NK-92 treated with Interleukin-12 subunit alpha and Interleukin-12 subunit beta, amount 100 ng/mL, for 24 hours (cell line): ENCODE measurements around the gene SMNDC1.
"Not testable (repeated sequence)": the region's sequence is repeated elsewhere in the genome, so short reads cannot be mapped to it uniquely, and the experiment has no call there.

Source experiments
- DNase-seq: peaks from one replicate; lab custom pipeline; 2025; lab: John Stamatoyannopoulos, UW

Gene SMNDC1

GRCh38 chr10:110251392-110251791 lies 53.3 kb downstream of the SMNDC1 start:
- DNase-seq: not testable (repeated sequence)

GRCh38 chr10:110249489-110249888 lies 55.2 kb downstream of the SMNDC1 start:
- DNase-seq: not testable (repeated sequence)

GRCh38 chr10:110247833-110248232 lies 56.9 kb downstream of the SMNDC1 start:
- DNase-seq: not testable (repeated sequence)

GRCh38 chr10:110244550-110244949 lies 60.2 kb downstream of the SMNDC1 start:
- no peak for DNase-seq

- DNase-seq: no peak
Measured at GRCh38 chr10:110242511-110242910, 62.2 kb downstream of the SMNDC1 start.

- DNase-seq: no peak
Measured at GRCh38 chr10:110241841-110242240, 62.9 kb downstream of the SMNDC1 start.

- no peak for DNase-seq
Measured at GRCh38 chr10:110241407-110241806, 63.3 kb downstream of the SMNDC1 start.
